NK-92 (cell line): ENCODE results near the gene RAB36.

ENCODE experiments used
- DNase-seq: peaks from one replicate; lab custom pipeline; 2025; ENCODE audit not compliant: unreplicated experiment; lab: John Stamatoyannopoulos, UW

Gene RAB36

DNA sequence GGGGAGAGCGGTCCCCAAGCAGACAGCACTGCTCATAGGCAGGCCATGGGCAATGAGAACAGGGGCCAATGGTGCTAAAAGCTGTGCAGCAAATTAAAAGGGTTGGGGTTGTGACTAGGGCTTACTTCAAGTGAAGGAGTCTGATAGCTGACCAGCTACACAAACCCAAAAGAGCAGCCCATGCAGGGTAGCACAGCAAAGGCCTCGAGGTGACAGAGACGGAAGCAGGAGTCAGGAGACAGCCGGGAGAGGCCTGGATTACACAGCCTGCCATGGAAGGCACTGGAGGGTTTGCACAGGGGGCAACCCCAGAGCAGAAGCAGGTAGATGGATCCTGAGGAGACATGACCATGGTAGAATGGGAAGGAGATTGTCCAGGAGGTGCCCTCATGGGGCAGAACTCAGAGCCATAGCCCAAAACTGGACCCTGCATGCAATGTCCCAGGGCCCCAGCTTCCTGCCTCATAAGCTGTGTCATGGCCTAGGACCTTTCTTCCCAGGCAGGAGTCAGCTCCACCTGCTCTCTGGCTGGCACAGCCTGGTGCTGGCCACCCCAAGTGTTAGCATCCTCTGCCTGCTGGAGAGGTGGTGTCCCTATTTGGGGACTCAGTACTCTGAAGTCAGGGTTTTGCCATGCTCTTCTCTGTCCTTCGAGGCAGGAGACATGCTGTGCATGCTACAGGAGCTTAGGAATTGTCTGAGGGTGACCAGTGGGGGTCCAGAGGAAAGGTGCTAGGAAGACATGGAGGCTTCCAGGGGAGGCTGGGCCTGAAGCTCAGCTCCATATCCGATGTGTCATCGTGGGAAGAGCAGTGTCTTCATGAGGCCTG lies 36.8 kb upstream of the RAB36 start:
- DNase-seq = no peak

GRCh38 chr22:23109079-23109347 lies 36.3 kb upstream of the RAB36 start:
- no peak for DNase-seq

- DNase-seq = no peak
Measured at GRCh38 chr22:23109441-23109978, 35.8 kb upstream of the RAB36 start.

- DNase-seq = no peak
Measured at GRCh38 chr22:23110190-23110921, 34.9 kb upstream of the RAB36 start.

- no peak for DNase-seq
Measured at GRCh38 chr22:23110922-23111527, 34.3 kb upstream of the RAB36 start.

- no peak for DNase-seq
Measured at GRCh38 chr22:23112472-23113012, 32.7 kb upstream of the RAB36 start.

DNA sequence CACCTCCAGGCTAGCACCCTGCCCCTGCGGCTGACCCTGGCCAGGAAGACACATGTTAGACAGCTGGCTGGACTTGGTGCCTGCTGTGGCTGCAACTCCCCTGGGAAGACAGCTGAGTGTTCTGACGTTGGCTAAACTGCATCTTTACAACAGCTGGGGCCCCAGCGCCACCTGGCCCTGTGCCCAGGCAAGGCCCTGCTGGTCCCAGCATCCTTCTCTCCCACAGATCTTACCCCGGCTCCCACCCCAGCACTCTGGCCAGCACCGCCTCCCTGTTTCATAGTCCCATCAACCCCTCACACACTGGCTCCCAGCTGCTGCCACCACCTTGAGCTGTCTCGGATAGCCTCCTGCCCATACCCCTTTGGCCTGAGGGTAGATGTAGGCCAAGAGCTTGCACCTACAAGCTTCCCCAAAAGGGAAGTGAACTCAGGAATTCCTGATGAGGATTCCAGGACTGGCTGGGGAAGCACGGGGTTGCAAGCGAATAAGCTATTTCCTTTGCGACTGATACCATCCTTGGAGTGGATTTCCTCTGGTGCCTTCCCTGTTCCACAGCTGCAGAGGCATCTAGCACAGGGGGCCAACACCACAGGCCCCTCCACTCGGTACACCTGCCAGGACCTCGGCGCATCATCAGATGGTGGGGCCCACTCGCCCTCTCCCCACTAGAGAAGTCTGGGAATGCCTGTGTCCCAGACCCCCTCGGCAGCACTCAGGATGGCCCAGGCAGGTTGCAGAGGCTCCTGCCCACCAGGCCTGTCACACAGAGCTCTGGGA lies 32.0 kb upstream of the RAB36 start:
- DNase-seq = no peak

- no peak for DNase-seq
Measured at GRCh38 chr22:23113847-23114720, 31.2 kb upstream of the RAB36 start.

DNA sequence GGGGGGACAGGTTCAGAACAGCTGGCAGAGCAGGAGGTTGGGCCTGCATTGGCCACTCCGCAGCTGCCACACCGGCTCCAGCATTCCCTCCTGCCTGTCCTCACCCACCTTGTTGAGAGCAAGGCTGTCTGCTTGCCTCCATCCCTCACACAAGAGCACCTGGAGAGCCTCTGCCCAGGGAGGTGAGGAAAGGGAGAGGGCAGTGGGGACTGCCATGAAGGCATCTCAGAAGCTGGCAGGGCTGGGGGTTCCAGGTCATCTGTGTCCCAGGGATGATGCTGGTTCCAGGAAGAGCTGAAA lies 30.6 kb upstream of the RAB36 start:
- no peak for DNase-seq

- no peak for DNase-seq
Measured at GRCh38 chr22:23115369-23115768, 29.9 kb upstream of the RAB36 start.

- no peak for DNase-seq
Measured at GRCh38 chr22:23115825-23116494, 29.3 kb upstream of the RAB36 start.

DNA sequence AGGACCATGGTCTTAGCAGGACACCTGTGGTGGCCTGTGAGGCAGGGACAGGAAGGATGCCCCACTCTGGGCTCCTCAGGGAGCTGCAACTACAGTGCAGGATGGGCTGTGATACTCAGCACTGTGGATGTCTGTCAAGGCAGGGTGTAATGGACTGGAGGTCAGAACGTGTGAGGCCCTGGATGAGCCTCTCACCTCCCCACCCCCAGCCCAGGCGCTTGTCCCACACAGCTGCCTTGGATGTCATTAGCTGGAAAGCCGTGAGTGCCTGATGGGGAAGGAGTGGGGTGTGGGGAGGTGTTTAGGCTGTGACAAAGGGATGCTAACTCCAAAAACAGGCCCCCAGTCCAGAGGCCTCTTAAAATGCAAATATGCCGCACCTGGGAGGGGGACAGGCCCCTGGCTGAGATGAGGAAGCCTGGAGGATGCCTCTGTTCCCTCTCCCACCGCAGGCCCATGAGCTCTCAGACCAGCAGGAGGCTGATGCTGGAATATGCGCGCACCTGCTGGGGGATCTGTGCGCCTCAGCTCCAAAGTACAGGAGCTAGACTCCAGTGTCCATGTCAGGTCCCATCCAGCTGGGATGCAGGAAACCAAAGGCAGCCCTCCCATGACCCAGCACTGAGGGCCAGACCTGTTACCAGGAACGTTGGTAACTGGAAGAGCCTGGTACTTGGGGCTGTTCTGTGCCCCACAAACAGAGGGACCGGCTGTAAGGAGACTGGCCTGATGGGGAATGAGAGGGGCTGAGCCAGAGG lies 28.6 kb upstream of the RAB36 start:
- no peak for DNase-seq

- no peak for DNase-seq
Measured at GRCh38 chr22:23117275-23117674, 28.0 kb upstream of the RAB36 start.

DNA sequence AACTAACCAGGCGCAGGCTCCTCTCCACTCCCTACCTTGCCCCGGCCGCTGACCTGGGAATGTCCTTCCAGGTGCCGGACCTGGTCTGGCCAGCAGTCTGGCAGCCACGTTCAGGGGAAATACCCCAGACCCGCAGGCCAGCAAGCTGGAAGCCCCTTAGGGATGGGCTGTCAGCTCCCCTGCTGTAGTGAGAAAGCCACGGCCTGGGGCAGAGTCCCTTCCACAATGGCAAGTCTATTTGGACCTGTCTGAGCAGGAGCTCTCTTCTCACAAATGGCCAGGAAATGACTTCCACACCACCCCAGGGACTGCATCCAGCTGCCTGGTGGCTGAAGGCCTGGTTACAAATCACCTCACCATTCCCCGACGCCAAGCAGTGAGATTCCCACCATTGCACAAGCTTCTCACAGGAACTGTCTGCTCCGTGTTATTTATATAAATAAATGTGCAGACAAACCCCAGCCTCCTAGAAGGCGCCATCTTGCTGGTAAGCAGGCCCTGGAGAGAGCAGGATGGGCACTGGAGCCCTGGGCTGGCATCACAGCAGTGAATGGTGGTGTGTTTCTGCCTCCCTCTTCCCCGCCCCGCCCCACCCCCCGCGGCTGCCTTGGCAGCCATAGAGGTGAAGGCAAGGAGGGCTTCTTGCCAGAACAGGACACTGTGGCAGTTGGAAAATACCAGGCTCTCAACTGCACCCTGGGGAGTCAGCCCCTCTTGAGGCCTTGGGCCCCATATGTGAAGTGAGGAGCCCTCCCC lies 27.2 kb upstream of the RAB36 start:
- DNase-seq = no peak

DNA sequence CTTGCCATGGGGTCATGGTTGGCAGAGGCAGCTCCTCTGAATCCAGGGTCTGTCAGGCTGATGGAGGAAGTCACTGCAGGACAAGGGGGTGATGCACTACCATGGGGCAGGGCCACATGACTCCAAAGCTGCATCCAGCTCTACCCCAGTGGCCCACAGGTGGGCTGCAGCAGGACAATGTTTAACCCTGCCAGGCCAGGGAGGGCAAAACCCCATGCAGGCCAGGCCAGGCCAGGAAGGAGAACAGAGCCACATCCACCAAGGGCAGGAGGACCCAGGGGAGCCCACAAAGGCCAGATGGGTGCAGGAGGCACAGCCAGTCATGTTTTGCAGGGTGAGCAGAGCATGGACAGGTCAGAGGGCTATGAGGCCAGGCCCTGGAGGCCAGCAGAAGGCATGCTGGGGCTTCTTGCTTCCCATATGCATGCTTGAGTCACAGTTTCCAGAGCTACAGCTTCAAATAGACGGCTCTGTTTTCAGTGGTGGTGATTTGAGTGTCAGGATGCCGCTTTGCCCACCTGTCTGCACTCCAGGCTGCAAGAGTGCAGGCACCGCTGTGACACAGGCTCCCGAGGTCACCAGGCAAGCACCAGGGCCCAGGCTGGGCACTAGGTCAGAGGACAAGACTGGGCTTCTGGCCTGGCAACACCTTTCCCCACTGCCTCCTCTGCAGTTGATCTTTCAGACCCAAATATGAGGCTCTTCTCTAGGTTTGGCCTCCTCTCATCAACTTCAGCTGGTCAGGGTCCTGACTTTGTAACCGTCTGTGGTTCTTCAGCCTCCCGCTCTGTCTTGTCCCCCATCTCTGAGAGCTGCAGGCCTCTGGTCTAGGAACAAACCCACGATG lies 26.4 kb upstream of the RAB36 start:
- DNase-seq = no peak

GRCh38 chr22:23119494-23120414 lies 25.5 kb upstream of the RAB36 start:
- no peak for DNase-seq
